ENCODE results near the gene OCRL.

DNA sequence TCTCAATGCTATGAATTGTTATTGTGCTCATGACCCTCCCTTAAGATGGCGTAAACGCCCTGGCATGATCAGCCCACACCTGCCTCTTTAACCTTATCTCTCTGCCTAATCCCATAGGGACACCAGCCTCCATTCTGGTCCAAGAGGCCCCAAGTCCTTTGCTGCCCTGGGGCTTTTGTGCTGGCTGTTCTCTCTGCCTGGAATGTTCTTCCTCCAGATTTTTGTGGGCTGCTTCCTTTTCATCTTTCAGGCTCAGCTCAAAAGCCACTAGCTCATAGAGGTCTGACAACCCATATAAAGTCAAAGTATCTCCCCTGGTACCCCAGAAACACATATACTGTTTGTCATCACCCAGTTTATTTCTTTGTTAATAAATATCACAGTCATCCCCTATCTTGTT, 72.3 kb downstream of the OCRL start:
- TF ChIP-seq EGR1 (IDR thresholded peaks at IDR 0.05) (no peak), FOXM1 (IDR thresholded peaks at IDR 0.05; ENCODE audit: borderline replicate concordance, low read depth) (no peak), TCF12 (IDR thresholded peaks at IDR 0.05; ENCODE audit: low read depth) (no peak), RAD21 (IDR thresholded peaks at IDR 0.05; ENCODE audit: low read depth) (no peak)
